ENCODE measurements around the gene SLC49A3.
"Not testable (repeated sequence)": the region's sequence is repeated elsewhere in the genome, so short reads cannot be mapped to it uniquely, and the experiment has no call there.

The SLC49A3 gene

DNA sequence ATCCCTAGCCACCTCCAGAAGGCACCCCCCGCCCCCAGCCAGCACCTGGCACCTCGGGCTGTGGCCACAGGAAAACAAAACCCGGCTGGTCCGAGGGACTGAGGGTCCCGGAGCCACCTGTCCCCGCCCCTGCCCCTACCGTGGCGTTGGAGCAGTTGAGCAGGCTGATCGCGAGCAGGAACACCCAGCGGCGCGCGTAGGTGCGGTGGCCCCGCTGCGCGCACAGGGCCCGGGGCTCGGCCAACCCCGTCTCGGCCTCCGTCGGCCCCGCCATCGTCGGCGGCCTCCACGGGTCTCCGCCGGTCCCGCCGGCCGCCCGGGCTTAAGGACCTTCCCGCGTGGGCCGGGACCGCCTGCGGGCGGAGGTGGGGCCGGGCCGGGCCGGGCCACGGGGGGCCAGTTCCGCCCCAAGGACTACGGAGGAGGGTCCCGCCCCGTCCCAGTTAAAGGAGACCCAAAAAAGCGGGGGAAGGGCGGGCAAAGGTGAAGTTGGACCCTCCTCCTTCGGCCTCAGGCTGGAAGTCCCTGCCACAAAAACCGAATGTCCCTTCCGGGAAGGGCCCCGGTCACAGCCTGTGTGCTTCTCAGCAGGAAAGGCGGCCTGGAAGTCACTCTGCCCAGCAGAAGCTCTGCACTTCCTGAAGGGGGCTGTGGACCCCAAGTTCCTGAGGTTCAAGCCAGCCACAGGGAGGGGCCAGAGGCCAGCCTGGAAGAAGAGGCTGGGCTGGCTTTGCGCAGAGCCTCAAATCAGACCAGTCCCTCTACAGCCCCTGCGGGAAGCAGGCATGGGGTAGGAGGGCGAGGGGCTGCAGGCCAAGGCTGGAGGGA, at the start of gene SLC49A3:
SLC49A3 (minus strand) TSS at position 298 of the 828 bp plus-strand sequence; CDS start at position 274, 24 bp downstream.
- no peak for DNase-seq

DNA sequence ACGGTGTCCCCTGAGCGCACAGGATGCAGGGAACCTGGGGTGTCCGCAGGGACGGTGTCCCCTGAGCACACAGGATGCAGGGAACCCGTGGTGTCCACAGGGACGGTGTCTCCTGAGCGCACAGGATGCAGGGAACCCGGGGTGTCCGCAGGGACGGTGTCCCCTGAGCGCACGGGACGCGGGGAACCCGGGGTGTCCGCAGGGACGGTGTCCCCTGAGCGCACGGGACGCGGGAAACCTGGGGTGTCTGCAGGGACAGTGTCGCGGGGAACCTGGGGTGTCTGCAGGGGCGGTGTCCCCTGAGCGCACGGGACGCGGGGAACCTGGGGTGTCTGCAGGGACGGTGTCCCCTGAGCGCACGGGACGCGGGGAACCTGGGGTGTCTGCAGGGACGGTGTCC, 47.6 kb upstream of the SLC49A3 start:
- DNase-seq, result not testable (repeated sequence)

DNA sequence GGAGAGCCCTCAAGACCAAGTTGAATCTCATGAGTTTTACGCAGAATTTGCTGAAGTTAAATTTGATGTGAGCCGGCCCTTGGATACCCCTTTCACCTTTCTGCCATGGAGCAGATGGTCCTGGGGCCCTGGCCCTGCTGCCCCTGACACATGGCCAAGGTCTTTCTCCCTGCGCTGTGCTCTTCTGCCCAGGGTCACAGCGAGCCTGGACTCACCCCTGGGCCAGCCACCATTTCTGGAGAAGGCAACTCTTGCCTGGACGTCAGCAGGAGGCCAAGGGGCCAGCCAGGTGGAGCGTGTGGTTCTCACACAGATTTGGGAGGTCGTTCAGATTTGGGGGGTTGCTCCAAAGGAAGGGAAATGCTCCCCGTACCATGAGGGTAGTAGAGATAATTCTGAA, 46.6 kb upstream of the SLC49A3 start:
- DNase-seq, result no peak

DNA sequence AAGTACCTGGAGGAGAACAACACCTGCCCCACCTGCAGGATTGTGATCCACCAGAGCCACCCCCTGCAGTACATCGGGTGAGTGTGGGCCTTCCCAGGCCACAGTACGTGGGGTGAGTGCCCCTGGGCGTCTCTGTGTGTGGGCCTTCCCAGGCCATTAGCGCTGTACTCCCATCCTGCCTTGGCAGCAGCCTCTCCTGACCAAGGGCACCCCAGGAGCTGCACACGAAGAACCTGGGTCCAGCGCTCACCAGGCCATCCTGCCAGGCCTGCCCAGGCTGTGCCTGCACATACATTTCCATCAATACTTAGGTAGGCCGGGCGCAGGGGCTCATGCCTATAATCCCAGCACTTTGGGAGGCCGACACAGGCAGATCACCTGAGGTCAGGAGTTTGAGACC, 46.0 kb upstream of the SLC49A3 start:
- DNase-seq, result no peak

DNA sequence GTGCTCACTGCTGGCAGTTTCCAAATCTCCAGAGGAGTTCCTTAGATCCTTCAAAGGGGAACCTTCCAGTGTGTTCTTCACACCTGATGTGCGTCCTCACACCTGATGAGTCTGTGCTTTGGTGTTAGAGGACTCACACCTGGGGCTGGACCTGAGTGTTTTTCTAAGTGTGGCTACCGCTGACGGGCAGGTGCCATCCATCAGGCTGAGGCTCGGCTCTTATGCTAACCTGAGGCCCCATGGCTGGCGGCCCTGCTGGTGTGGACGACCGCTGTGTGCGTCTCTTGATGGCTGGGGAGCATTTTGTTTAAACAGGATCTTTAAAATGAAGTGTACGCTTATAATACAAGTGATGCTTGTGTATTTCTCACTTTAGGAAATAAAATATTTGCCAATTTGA, 45.1 kb upstream of the SLC49A3 start:
- no peak for DNase-seq

DNA sequence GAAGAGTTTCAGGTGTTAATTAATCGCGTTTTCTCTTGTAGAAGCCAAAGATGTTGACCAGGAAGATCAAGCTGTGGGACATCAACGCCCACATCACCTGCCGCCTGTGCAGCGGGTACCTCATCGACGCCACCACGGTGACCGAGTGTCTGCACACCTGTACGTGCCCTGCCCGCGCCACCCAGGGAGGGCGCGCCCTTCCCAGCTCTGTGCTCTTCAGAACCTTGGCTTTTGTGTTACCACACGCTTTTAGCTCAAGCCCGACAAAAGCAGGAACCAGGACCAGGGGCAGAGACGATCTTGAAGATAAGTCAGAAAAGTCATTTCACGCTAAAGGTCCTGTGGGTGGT, 44.7 kb upstream of the SLC49A3 start:
- no peak for DNase-seq

DNA sequence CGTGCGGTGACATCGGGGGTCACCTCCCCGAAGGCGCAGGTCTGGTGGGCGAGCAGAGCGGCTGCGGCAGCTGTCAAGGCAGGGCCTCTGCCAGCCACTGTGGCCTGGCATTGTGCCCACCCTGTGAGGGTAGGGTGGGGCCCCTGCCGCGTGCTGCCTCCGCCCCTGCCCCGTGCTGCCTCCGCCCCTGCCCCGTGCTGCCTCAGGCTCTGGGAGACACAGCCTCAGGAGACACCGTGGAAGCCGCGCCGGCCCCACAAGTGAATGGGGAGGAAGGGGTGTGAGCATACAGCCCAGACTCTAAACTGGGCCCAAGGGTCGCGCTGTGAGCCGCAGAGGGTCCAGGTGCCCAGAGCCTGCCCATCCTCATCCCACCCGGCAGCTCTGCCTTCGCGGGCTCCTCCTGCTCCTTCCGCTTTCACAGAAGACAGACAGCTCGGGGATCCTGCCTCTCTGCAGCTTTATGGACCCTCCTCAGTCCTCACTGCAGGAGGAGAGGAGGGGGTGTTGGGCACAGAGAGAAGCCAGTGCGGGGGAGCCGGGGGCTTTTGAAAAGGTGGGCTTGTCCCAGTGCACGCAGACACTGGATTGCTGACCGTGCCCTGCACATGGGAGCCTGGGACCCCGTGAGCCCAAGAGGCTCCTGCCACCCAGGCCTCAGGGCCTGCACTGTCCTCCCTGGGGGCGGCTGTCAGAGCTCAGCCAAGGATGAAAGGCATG, 44.1 kb upstream of the SLC49A3 start:
- DNase-seq, result no peak

DNA sequence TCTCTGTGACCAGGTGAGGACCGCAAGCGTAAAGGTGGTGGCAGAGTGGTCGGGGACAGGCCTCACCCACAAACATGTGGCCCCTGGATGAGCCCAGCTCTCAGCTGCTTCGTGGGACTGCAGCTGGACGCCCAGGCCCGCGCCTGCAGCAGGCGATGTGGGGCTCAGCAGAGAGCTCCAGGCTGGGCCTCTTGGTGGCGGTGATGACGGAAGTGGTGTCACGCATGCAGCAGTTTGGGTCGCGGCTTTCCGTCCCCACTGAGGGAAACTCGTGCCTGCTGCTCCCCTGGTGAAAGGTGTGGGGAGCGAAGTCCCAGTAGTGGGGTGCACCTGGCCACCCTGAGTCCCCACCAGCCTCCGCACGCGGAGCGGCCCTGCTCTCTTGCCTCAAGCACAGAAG, 43.5 kb upstream of the SLC49A3 start:
- no peak for DNase-seq

DNA sequence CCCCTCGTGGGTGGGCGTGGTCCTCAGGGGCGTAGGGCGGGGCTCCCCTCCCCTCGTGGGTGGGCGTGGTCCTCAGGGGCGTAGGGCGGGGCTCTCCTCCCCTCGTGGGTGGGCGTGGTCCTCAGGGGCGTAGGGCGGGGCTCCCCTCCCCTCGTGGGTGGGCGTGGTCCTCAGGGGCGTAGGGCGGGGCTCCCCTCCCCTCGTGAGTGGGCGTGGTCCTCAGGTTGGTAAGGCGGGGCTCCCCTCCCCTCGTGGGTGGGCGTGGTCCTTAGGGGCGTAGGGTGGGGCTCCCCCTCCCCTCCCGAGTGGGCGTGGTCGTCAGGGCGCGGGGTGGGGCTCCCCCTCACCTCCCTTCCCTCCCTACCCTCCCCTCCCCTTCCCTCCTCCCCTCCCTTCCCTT, 43.0 kb upstream of the SLC49A3 start:
- DNase-seq, result not testable (repeated sequence)

DNA sequence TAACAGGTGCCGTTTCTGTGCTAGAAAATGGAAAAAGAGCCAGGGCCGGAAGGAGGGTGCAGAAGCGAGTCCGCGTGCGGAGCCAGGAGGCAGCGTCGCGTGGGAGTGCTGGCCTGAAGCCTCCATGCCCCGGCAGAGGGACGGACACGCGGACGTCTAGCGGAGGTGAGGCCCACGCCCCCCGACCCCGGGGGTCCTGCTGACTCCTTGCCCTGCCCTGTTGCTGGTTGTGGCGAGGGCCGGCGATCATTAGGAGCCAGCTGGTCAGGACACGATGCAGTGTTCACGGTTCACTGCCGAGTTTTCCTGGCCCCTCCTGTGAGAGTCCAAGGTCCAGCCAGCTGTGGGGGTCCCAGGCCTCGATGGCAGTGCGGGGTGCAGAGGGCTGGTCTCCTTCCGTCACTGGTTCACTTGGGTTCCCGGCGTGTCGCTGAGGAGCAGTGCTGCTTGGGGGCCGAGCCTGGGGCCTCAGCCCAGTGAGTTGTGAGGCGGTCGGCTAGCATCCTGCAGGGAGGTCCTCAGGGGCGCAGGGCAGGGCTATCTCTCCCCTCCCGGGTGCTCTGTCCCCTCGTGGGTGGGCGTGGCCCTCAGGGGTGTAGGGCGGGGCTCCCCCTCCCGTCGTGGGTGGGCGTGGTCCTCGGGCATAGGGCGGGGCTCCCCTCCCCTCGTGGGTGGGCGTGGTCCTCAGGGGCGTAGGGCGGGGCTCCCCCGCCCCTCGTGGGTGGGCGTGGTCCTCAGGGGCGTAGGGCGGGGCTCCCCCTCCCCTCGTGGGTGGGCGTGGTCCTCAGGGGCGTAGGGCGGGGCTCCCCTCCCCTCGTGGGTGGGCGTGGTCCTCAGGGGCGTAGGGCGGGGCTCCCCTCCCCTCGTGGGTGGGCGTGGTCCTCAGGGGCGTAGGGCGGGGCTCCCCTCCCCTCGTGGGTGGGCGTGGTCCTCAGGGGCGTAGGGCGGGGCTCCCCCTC, 42.3 kb upstream of the SLC49A3 start:
- DNase-seq, result not testable (repeated sequence)

DNA sequence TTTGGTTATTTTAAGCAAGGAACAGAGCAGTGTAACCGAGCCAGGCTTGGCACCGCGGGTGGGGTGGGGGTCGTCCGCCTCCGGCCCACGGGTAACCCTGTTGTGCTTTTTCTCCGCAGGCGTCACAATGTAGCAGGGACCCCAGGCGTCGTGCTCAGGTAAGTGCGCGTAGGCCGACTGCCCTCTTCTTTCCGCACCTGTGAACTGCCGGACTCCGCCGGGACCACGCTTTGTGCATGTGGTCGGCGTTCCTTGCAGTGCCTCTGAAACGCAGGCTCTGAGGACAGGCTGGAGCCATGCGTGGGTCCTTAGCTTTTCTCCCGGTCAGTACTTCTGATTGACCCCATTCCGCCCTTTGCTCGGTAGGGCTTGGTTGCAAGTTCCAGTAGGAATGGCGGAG, 41.6 kb upstream of the SLC49A3 start:
- DNase-seq, result no peak

DNA sequence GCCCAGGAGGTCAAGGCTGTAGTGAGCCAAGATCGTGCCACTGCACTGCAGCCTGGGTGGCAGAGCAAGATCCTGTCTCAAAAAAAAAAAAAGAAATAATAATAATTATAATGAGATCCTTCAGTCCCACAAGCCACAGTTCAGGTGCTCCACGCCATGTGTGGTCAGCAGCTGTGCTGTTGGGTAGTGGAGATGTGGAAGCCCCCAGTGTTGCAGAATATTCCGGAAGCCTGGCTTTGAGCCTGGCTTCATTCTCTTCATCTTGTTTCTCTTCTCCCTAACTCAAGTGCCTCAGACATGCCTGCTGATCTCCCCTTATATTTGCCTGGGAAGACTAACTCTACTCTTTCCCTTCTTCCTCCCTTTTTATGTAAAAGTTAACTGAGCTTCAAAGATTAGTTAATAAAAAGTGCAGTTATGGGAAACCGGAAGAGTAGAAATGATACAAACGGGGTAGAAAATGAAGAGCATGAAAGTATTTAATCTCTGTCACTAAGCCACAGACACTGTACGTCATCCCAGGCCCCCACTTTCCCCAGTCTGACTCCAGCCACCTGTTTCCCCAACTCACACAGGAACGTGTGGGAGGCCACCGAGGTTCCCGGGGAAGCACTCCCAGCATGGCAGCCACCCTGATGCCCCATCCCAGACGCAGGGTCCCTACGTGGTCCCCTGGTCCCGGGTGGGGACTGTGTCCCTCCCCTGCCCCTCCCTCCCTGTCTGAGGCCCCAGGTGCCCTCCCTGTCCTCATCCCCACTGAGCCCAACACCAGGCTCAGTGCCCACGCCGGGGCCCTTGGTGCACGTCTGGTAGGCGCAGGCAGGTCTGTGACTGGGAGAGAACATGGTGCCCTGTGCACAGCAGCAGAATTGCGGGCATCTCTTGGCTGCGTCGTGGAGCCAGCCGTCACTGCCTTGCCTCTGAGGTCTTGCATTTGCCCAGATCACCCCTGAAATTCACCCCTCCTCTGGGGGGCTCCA, 40.7 kb upstream of the SLC49A3 start:
- no peak for DNase-seq

DNA sequence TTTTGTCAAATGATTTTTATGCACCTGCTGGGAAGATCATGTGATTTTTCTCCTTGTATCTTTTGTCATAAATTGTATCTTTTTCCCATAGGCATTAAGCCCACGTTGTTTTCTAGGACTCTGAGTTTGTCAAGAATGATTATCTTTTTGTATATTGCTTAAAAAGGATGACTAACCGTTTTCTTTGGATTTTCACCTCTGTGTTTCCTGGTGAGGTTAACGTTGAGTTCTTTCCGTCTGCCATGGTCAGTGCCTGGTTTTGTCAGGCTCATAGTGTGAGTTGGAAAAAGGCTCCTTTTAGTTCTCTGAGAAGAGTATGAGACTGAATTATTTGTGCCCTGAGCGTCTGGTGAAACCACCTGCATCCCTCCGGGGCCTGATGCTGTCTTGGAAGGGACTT, 38.6 kb upstream of the SLC49A3 start:
- no peak for DNase-seq

DNA sequence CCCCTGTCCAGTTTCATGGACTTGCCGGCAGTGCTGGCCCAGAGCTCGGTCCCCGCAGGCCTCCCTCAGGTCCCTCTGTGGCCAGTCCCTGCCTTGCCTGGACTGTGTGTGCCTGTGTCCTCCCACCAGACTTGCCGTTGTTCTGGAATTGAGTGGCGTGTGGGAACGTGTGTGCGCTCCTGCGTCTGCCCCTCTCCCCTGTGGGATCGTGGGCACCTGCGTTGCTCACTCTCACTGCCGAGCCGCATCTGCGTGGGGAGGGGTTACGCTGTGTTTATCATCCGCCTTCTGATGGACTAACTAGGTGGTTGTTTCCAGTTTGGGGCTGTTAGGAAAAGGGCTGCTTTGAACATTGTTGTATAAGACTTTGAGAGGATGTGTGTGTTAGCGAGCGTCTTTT, 37.9 kb upstream of the SLC49A3 start:
- no peak for DNase-seq

DNA sequence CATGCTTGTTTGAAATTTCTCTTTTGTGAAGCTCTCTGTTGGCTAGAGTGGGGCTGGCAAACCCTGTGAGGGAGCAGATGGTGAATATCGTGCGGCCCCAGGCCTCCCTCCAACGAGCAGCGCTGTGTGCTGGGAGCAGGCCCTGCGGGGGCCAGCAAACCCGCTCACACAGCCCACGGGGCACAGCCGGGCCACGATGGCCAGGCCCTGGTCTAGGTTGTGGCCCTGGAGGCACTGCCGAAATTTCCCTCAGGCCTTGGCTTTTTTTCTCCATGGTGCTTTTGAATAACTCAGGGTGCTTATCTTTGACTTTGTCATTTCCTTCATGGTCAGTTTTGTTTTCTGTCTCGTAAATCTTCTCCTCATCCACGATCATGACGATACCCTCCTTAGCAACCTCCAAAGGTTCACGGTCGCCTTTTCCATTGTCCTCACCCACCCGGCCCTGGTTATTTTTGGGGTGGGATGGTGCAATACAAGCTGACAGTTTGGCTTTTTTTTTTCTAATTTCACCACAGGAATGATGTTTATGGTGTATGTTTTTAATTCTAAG, 37.4 kb upstream of the SLC49A3 start:
- DNase-seq, result no peak

DNA sequence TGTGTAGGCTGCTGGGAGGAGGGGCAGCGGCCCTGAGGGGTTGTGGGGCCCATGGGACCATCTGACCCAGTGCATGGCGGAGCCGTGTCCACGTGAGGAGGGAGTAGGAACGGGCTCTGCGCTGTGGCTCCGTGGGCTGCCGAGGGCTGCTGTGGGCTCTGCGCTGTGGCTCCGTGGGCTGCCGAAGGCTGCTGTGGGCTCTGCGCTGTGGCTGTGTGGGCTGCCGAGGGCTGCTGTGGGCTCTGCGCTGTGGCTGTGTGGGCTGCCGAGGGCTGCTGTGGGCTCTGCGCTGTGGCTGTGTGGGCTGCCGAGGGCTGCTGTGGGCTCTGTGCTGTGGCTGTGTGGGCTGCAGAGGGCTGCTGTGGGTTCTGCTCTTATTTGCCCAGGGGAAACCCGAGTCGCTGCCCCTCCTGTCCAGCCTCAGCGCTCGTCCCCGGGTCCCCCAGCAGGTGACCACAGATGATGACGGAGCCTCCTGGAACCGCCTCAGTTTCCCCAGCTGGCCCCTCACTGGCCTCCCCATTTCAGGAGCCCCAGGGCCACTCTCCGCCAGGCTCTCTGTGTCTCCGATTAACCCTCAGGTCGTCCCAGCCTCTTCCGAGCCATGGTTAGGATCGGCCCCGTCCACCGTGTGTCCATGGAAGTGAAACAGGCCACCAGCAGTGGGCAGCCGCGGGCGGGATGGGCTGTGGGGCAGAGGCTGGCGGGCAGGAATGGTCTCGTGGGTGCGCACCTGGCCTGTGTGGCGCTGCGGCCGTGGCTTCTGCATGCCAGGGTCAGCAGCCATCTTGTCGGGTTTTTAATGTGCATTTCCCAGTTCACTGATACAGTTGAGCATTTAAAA, 36.7 kb upstream of the SLC49A3 start:
- no peak for DNase-seq

DNA sequence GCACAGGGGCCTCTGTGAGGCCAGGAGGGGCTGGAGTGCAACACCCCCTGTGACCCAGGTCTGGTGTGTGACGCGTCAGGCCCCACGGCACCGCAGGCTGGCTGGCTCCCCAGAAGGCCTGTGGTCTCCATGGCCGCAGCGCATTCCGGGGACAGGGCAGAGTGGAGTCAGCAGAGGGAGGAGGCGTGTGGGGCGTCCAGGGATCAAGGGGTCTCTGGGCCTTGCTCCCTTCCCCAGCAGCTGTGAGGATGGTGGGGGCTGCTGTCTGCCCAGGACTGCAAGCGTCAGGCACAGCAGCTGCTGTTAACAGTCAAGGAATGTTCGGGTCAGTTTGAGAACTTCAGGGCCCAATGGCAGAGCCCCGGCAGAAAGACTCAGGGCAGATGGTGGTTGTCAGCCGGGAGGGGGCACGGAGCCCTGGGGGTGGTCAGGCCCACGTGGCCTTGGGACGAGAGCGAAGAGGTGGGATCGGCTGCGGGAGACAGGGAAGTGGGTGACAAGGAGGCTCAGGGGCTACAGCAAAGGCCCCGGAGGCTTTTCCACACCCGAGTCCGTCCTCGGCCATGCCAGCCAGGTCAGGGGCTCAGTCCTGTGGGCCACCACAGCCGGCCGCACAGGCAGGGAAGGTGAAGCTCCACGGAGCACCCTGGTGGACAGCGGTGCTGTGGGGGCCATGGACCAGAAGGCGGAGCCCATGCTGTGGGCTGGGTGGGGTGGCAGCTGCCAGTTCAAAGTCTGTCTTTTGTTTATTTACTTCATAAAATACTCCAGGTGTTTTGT, 35.0 kb upstream of the SLC49A3 start:
- no peak for DNase-seq

DNA sequence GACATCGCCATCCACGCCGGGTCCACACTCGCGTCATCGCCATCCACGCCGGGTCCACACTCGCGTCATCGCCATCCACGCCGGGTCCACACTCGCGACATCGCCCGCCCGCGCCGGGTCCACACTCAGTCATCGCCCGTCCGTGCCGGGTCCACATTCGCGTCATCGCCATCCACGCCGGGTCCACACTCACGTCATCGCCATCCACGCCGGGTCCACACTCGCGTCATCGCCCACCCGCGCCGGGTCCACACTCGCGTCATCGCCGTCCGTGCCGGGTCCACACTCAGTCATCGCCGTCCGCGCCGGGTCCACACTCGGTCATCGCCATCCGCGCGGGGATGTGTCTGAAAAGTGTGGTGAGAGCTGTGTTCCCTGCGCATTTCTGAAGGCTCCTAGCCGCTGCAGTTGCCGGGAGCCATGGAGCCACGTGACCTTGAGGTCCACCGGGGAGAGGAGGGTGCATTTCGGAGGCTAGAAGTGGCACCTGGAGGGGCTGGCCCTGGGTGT, 34.0 kb upstream of the SLC49A3 start:
- no peak for DNase-seq

DNA sequence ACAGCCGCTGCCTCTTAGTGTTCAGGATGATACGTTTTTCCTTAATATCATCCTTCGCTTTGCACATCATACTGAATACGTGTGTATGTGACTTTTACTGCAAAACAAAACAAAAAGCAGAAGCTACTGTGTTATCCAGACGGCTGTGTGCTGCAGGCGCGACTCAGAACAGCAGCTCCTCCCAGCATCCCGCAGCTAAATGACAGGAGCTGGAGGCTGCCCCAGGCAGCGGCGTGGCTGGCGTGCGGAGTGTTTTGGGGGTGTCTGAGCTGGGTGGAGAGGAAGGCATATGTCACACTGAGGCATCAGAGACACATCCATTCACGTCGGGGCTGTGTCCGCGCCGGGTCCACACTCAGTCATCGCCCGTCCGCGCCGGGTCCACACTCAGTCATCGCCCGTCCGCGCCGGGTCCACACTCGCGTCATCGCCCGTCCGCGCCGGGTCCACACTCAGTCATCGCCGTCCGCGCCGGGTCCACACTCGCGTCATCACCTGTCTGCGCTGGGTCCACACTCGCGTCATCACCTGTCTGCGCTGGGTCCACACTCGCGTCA, 33.3 kb upstream of the SLC49A3 start:
- DNase-seq, result no peak
